ENCODE data around the gene COL5A1. TPM values are rescaled to one million over a fixed set of nuclear protein-coding genes. Genes with fewer than 3 reads are reported as not detected.

Gene COL5A1
- total and polyA plus RNA-seq, 11 donors = 7.6 to 91.3 (median 13.4) TPM

DNA sequence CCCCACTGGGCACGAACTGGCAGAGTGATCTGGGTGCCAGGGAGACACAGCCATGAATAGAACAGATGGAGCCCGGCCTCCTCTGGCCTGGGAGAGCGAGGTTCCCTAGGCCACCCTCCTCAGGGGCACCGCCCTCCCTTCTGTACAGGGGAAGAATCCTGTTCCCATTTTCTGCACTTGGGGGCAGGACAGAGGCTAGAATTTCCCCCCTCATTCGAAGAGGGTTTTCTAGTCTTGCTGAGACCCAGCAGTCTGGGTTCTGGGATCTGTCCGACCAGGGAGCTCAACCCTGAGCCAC lies 52.7 kb downstream of the COL5A1 start:
- ATAC-seq (no peak), DNase-seq (peak in 1 of 5 donors; percentile 9)
- intact Hi-C loops (cut with DNase I) = loop anchor here in 4 of 10 donors (10.0 kb wide), 4 partner anchors 290 to 720 kb away; partner anchors contain the start of gene OLFM1 (in 1 of the 4)
- TF ChIP-seq, protein P1, sequence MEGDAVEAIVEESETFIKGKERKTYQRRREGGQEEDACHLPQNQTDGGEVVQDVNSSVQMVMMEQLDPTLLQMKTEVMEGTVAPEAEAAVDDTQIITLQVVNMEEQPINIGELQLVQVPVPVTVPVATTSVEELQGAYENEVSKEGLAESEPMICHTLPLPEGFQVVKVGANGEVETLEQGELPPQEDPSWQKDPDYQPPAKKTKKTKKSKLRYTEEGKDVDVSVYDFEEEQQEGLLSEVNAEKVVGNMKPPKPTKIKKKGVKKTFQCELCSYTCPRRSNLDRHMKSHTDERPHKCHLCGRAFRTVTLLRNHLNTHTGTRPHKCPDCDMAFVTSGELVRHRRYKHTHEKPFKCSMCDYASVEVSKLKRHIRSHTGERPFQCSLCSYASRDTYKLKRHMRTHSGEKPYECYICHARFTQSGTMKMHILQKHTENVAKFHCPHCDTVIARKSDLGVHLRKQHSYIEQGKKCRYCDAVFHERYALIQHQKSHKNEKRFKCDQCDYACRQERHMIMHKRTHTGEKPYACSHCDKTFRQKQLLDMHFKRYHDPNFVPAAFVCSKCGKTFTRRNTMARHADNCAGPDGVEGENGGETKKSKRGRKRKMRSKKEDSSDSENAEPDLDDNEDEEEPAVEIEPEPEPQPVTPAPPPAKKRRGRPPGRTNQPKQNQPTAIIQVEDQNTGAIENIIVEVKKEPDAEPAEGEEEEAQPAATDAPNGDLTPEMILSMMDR (IDR thresholded peaks at IDR 0.05) = no peak
- TF ChIP-seq POLR2A (IDR thresholded peaks at IDR 0.05) = no peak
- 75 to 92% (median 89%) methylated on average over 5 to 6 of the region's 6 CpGs for WGBS, 4 donors
- Histone ChIP-seq H3K36me3 (peaks cover 0 to 15% (median 0%) of the 10 kb centered on the region in 9 donors), H3K4me3 (no peak overlapping the region), H3K27me3 (no peaks in the 10 kb centered on the region), H3K4me1 (peaks cover 0 to 41% (median 10%) of the 10 kb centered on the region in 12 donors), H3K27ac (no peak overlapping the region), H3K9me3 (no peaks in the 10 kb centered on the region)

DNA sequence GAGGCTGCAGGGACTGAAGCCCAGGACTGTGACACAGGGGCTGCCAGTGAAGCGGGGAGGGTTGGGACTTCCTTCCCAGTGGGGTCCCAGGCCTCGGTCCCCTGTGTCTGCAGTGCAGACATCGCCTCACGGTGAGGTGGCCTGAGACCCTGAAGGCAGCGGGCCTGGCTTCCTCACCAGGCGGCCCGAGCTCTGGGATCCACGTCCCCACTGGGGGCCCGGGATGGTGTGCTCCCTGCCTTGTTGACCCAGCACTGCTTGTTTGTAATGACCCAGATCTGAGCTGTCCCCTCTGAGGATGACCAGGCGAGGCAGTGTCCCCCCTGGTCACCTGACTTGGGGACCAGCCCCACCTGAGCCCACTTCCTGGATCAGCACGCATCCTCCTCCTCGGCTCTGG lies 53.1 kb downstream of the COL5A1 start:
- intact Hi-C loops (cut with DNase I) = loop anchor here in 9 of 10 donors (5.0 to 10.0 kb wide), 10 partner anchors 43 to 720 kb away; partner anchors contain the start of gene OLFM1 (in 2 of the 9)
- H3K9me3 ChIP-seq = no peaks in the 10 kb centered on the region
- H3K36me3 ChIP-seq = peaks cover 0 to 18% (median 0%) of the 10 kb centered on the region in 9 donors
- H3K4me3 ChIP-seq = no peak overlapping the region
- peaks cover 0 to 38% (median 9%) of the 10 kb centered on the region in 12 donors for H3K4me1 ChIP-seq
- no peak for TF ChIP-seq POLR2A (IDR thresholded peaks at IDR 0.05)
- TF ChIP-seq, protein P1 (IDR thresholded peaks at IDR 0.05) = no peak
- no peaks in the 10 kb centered on the region for H3K27me3 ChIP-seq
- peak in 2 of 5 donors; percentile 19 to 38 for DNase-seq
- no peak overlapping the region for H3K27ac ChIP-seq
- ATAC-seq = no peak
- 93 to 96% (median 93%) methylated on average over 3 to 12 of the region's 12 CpGs for WGBS, 4 donors

DNA sequence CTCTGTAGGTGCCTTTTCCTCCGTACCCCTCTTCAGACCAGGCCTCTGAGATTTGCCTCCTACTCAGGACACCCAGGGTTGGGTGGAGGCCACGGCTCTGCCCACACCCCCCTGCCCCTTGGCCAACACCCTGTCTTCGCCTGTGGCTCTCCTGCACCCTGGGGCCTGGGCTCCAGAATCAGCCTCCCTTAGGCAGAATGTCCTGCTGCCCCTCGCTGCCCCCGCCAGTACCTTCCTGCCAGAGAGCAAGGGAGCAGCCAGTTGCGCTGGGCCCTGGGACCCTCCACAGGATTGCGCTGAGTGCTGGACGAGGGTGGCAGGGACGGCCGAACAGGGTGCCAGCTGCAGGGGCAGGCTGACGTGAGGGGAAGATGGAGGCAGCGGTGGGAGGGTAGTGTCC lies 53.5 kb downstream of the COL5A1 start:
- H3K27ac ChIP-seq = no peak overlapping the region
- H3K9me3 ChIP-seq = no peaks in the 10 kb centered on the region
- 85 to 93% (median 92%) methylated on average over 10 to 12 of the region's 12 CpGs for WGBS, 4 donors
- H3K36me3 ChIP-seq = peaks cover 0 to 20% (median 0%) of the 10 kb centered on the region in 9 donors
- H3K4me3 ChIP-seq = no peak overlapping the region
- DNase-seq (peak in 2 of 5 donors; percentile 14 to 61), ATAC-seq (no peak)
- peaks cover 0 to 34% (median 6%) of the 10 kb centered on the region in 12 donors for H3K4me1 ChIP-seq
- TF ChIP-seq POLR2A (IDR thresholded peaks at IDR 0.05) = no peak
- TF ChIP-seq, protein P1 (IDR thresholded peaks at IDR 0.05) = no peak
- no peaks in the 10 kb centered on the region for H3K27me3 ChIP-seq
- intact Hi-C loops (cut with DNase I) = loop anchor here in 9 of 10 donors (5.0 to 10.0 kb wide), 10 partner anchors 42 to 720 kb away; partner anchors contain the start of gene OLFM1 (in 2 of the 9)

GRCh38 chr9:134696433-134696832 lies 54.8 kb downstream of the COL5A1 start:
- H3K27ac ChIP-seq = no peak overlapping the region
- intact Hi-C loops (cut with DNase I) = loop anchor here in 9 of 10 donors (5.0 to 10.0 kb wide), 10 partner anchors 41 to 718 kb away; partner anchors contain the start of gene OLFM1 (in 2 of the 9)
- H3K36me3 ChIP-seq = peaks cover 0 to 26% (median 8%) of the 10 kb centered on the region in 9 donors
- DNase-seq (peak in 1 of 5 donors; percentile 8), ATAC-seq (no peak)
- H3K27me3 ChIP-seq = no peaks in the 10 kb centered on the region
- H3K4me1 ChIP-seq = peaks cover 0 to 21% (median 6%) of the 10 kb centered on the region in 12 donors
- H3K9me3 ChIP-seq = no peaks in the 10 kb centered on the region
- 91 to 95% (median 94%) methylated on average over 8 of the region's 8 CpGs for WGBS, 4 donors
- no peak overlapping the region for H3K4me3 ChIP-seq
- no peak for TF ChIP-seq POLR2A (IDR thresholded peaks at IDR 0.05)
- TF ChIP-seq, protein P1 (IDR thresholded peaks at IDR 0.05) = no peak

All from heart left ventricle (tissue), 16 donors.